Ectodermal cell (in vitro differentiated cells): ENCODE measurements around the gene CTPS2.

Experiments
- H3K27ac ChIP-seq: 2 replicates; pipeline ENCODE4 v1.7.0; 2013; ENCODE audit warnings: mild to moderate bottlenecking, low read depth, low read length; ENCODE audit not compliant: insufficient read depth, poor library complexity, severe bottlenecking
- H3K27me3 ChIP-seq: 2 replicates; pipeline ENCODE4 v1.7.0; 2013; ENCODE audit warnings: mild to moderate bottlenecking, low read length; ENCODE audit not compliant: insufficient read depth, control insufficient read depth, poor library complexity, severe bottlenecking
- H3K36me3 ChIP-seq: one replicate; pipeline ENCODE4 v1.7.0; 2013; ENCODE audit warnings: low read length; ENCODE audit not compliant: control insufficient read depth, insufficient read depth
- H3K4me1 ChIP-seq: one replicate; pipeline ENCODE4 v1.7.0; 2013; ENCODE audit warnings: low read length; ENCODE audit not compliant: control insufficient read depth, insufficient read depth
- H3K4me3 ChIP-seq: 2 replicates; pipeline ENCODE4 v1.7.0; 2013; ENCODE audit warnings: low read depth, low read length, control low read depth; ENCODE audit not compliant: insufficient read depth
- H3K9me3 ChIP-seq: 2 replicates; pipeline ENCODE4 v1.7.0; 2013; ENCODE audit warnings: mild to moderate bottlenecking, low read length, moderate library complexity; ENCODE audit not compliant: control insufficient read depth
- WGBS, 2 experiments: methylation state at CpG; one replicate each; pipeline ENCODE4 v1.1.7; 2013; ENCODE audit warnings: missing lambda C conversion rate in 2 of 2; 5-methylcytosine and 5-hydroxymethylcytosine counted together

The CTPS2 gene

GRCh38 chrX:16662402-16662801 lies 50.1 kb downstream of the CTPS2 start:
- H3K27me3 ChIP-seq: no peaks in the 10 kb centered on the region
- no peaks in the 10 kb centered on the region for H3K4me1 ChIP-seq
- H3K27ac ChIP-seq: no peak overlapping the region
- H3K4me3 ChIP-seq: no peak overlapping the region
- H3K36me3 ChIP-seq: no peaks in the 10 kb centered on the region
- 76 to 100% methylated on average over 1 to 2 of the region's 2 CpGs for WGBS, 2 experiments
- no peaks in the 10 kb centered on the region for H3K9me3 ChIP-seq

GRCh38 chrX:16661495-16661894 lies 51.0 kb downstream of the CTPS2 start:
- no peaks in the 10 kb centered on the region for H3K9me3 ChIP-seq
- no peaks in the 10 kb centered on the region for H3K4me1 ChIP-seq
- H3K27ac ChIP-seq: no peak overlapping the region
- H3K4me3 ChIP-seq: no peak overlapping the region
- H3K36me3 ChIP-seq: no peaks in the 10 kb centered on the region
- H3K27me3 ChIP-seq: no peaks in the 10 kb centered on the region
- no CpG with 5 or more reads among the region's 2 CpGs for WGBS, 2 experiments

GRCh38 chrX:16659321-16659720 lies 53.1 kb downstream of the CTPS2 start:
- H3K27ac ChIP-seq: no peak overlapping the region
- no peaks in the 10 kb centered on the region for H3K36me3 ChIP-seq
- H3K4me1 ChIP-seq: no peaks in the 10 kb centered on the region
- no CpG with 5 or more reads among the region's 1 CpG for WGBS, 2 experiments
- H3K4me3 ChIP-seq: no peak overlapping the region
- no peaks in the 10 kb centered on the region for H3K27me3 ChIP-seq
- no peaks in the 10 kb centered on the region for H3K9me3 ChIP-seq

GRCh38 chrX:16658284-16658683 lies 54.2 kb downstream of the CTPS2 start:
- Histone ChIP-seq H3K9me3 (no peaks in the 10 kb centered on the region), H3K36me3 (no peaks in the 10 kb centered on the region), H3K27me3 (no peaks in the 10 kb centered on the region), H3K4me3 (no peak overlapping the region), H3K4me1 (no peaks in the 10 kb centered on the region), H3K27ac (no peak overlapping the region)
- WGBS, 2 experiments: 57 to 78% methylated on average over 1 of the region's 2 CpGs

GRCh38 chrX:16654093-16654492 lies 58.4 kb downstream of the CTPS2 start:
- Histone ChIP-seq H3K27me3 (no peaks in the 10 kb centered on the region), H3K27ac (no peak overlapping the region), H3K36me3 (no peaks in the 10 kb centered on the region), H3K4me1 (no peaks in the 10 kb centered on the region), H3K4me3 (no peak overlapping the region), H3K9me3 (no peaks in the 10 kb centered on the region)
- 96 to 100% methylated on average over 2 to 3 of the region's 3 CpGs for WGBS, 2 experiments

GRCh38 chrX:16653424-16653823 lies 59.0 kb downstream of the CTPS2 start:
- no peaks in the 10 kb centered on the region for H3K4me1 ChIP-seq
- no peak overlapping the region for H3K27ac ChIP-seq
- no peaks in the 10 kb centered on the region for H3K9me3 ChIP-seq
- WGBS, 2 experiments: 91 to 92% methylated on average over 7 of the region's 7 CpGs
- no peaks in the 10 kb centered on the region for H3K27me3 ChIP-seq
- H3K36me3 ChIP-seq: no peaks in the 10 kb centered on the region
- H3K4me3 ChIP-seq: no peak overlapping the region

- WGBS, 2 experiments: 87 to 92% methylated on average over 3 to 4 of the region's 4 CpGs
- Histone ChIP-seq H3K4me3 (no peak overlapping the region), H3K27me3 (no peaks in the 10 kb centered on the region), H3K27ac (no peak overlapping the region), H3K9me3 (no peaks in the 10 kb centered on the region), H3K4me1 (no peaks in the 10 kb centered on the region), H3K36me3 (no peaks in the 10 kb centered on the region)
Observed at GRCh38 chrX:16651391-16652024, 61.0 kb downstream of the CTPS2 start.

GRCh38 chrX:16649858-16650257 lies 62.6 kb downstream of the CTPS2 start, which contains the start of gene S100G:
Gene S100G, plus strand, starts transcription at chrX:16650158. Its CDS starts 849 bp downstream, at chrX:16651007.
- H3K27me3 ChIP-seq: no peaks in the 10 kb centered on the region
- H3K9me3 ChIP-seq: no peaks in the 10 kb centered on the region
- WGBS, 2 experiments: 95 to 100% methylated on average over 4 of the region's 4 CpGs
- H3K4me1 ChIP-seq: no peaks in the 10 kb centered on the region
- H3K27ac ChIP-seq: no peak within 1 kb of the TSS
- H3K36me3 ChIP-seq: no peaks in the 10 kb centered on the region
- H3K4me3 ChIP-seq: no peak within 1 kb of the TSS

- H3K27me3 ChIP-seq: no peaks in the 10 kb centered on the region
- H3K36me3 ChIP-seq: no peaks in the 10 kb centered on the region
- H3K27ac ChIP-seq: no peak overlapping the region
- no peaks in the 10 kb centered on the region for H3K9me3 ChIP-seq
- no peaks in the 10 kb centered on the region for H3K4me1 ChIP-seq
- no peak overlapping the region for H3K4me3 ChIP-seq
- 94 to 96% methylated on average over 3 to 4 of the region's 4 CpGs for WGBS, 2 experiments
Observed at GRCh38 chrX:16646366-16647138, 65.9 kb downstream of the CTPS2 start.

GRCh38 chrX:16643176-16643575 lies 69.3 kb downstream of the CTPS2 start:
- 92 to 93% methylated on average over 5 of the region's 5 CpGs for WGBS, 2 experiments

More at GRCh38 chrX:16643176-16643575, 69.3 kb downstream of the CTPS2 start:
- Histone ChIP-seq H3K4me3 (no peak overlapping the region), H3K27me3 (no peaks in the 10 kb centered on the region), H3K27ac (no peak overlapping the region), H3K4me1 (no peaks in the 10 kb centered on the region), H3K36me3 (no peaks in the 10 kb centered on the region), H3K9me3 (no peaks in the 10 kb centered on the region)
